Measurements from ENCODE around the gene MYO5A.
"Not testable (repeated sequence)": the region's sequence is repeated elsewhere in the genome, so short reads cannot be mapped to it uniquely, and the experiment has no call there.

The MYO5A gene

DNA sequence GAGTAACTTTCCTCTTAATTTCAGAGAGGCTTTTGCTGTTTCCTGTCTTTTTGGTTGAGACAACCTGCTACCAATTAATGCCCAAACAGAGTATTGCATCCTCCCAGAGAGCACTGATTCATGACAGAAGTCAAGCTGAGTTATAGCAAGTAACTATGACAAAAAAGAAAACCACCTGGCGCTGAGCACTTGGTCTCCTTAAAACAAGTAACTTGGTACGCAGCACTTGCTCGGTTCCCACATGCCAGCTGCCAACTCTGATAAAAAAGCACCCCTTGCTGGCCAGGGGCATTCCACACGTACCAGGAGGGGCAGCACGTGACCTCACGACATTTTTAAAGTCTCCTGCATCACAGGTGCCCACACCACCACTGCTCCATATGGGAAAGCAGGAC lies 219.5 kb downstream of the MYO5A start:
- no peak for DNase-seq

DNA sequence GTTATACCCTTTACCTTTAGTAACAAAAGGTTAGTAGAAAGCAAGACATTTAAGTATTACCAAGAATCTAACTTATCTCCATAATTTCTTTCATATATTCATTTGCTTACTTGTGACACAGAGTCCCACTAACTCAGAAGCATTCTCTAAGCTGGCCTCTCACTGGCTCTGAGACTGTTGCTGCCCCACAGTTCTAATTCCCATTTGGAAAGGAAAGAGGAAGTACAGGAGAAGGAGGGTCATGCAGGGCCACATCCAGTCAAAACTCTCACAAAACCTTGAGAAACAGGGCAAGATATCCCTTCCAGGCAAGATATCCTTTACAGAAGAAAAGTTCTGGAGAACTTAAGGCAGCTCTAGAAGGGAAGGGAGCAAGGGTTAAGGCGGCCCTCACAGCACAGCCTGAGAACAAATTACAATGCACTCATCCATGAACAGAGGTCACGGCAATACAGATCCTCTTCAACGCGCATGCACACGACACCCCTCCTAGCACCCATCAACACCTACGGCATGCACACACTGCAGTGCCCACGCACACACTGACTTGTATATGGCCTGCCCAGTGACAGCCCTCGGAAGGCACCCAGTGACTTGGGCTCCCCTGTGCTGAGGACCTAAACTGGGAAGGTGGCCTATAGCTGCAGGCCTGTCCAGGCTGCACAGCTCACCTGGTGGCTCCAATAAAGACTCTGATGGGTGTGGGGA lies 220.1 kb downstream of the MYO5A start:
- DNase-seq, result no peak

DNA sequence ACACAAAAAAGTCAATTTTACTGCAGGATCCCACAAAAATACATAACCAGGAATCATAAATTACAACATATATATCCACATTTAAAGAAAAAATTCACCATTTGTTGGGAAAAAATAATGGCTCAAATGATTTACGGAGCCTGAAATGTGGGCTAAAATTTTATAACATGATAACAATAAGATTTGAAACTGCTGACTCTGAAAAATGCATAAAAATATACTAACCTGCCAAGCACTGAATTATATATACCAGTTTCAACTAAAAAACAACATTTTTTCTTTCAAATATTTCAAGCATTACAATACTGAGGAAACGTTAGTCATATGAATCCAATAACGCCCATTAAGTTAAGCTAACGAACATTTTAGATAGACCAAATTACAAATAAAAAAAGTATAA lies 220.8 kb downstream of the MYO5A start:
- no peak for DNase-seq

DNA sequence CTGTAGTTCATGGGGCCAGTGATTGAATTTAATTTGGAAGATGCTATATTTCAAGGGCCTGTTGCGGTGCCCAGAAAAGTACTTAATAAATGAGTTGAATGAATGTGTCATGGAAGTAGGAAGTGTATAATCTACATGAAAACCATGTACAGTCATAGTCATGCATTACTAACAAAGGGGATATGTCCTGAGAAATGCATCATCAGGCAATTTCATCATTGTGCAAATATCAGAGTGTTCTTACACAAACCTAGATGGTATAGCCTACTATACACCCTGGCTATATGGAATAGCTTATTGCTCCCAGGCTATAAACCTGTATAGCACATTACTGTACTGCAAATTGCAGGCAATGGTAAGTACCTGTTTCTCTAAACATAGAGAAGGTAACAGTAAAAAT lies 222.4 kb downstream of the MYO5A start:
- no peak for DNase-seq

DNA sequence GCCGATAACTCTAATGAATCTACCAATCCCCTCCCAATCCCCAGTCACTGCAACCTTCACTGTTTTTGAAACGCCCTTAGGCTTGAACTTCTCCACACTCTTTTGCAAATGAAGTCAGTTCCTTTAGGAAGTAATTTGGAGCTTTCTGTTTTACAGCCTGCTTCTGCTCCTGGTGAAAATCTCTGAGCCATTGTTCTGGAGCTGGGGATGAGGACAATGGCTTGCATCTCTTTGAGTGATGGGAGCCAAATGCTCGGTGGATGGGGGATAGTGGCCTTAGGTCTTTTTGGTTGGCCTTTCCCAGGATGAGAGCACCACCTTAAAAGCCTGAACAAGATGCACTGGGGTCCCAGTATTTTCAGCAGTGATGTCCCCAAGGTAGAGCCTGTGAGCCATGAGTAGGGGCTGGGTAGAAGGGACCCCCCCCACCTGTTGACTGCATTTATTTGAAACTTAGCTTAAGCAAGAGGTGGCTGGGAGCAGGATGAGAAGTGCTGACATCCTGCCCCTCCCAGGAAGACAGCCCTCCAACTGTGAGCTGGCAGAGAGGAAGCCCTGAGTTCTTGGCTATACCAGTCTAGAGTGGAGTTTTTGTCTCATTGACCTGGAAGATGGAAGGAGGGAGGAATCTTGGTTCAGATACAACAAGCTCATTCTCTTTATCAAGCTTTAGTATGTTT lies 225.4 kb downstream of the MYO5A start:
- DNase-seq, result no peak

DNA sequence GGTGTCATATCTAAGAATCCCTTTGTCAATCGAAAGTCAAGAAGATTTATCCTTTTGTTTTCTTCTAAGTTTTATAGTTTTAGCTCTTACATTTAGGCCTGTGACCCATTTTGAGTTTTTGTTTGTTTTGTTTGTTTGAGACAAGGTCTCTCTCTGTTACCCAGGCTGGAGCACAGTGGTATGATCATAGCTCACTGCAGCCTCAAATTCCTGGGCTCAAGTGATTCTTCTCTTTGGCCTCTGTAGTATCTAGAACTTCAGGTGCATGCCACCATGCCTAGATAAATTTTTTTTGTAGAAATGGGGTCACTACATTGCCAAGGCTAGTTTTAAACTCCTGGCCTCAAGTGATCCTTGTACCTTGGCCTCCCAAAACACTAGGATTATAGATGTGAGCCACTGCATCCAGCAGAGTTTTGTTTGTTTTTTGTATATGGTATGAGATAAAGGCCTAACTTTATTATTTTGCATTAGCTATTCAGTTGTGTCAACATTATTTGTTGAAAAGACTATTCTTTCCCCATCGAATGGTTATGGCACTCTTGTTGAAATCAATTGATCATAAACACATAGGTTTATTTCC lies 227.3 kb downstream of the MYO5A start:
- no peak for DNase-seq

DNA sequence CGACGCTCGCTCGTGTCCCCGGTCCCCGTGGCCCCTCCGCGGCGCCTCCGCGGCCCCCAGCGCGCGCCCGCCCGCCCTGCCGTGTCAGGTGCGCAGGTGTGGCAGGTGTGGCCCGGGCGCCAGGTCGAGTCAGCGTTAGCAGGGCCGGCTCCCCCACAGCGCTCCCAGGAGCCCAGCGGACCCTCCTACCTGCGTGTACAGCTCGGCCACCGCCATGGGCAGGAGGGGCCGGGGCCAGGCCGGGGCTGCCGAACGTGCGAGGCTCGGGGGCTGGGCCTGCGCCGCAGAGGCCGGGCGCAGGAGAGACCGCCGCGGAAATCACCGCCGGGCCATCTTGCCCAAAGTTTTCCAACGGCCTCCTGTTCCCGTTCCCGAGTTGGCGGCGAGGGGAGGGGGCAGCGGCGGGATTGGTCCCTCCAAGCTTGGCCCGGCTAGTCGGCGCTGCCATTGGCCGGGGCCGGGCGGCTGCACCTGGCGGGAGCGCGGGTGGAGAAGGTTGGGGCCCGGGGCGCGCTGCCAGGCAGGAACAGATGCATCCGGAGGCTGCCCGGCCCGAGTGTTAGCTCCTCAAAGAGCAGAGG lies 233.2 kb downstream of the MYO5A start, which contains the start of gene MYO5C:
Gene MYO5C (minus strand): TSS at position 384 of the 581 bp plus-strand sequence. CDS start 168 bp downstream, at position 216.
- peak; percentile 34 for DNase-seq

DNA sequence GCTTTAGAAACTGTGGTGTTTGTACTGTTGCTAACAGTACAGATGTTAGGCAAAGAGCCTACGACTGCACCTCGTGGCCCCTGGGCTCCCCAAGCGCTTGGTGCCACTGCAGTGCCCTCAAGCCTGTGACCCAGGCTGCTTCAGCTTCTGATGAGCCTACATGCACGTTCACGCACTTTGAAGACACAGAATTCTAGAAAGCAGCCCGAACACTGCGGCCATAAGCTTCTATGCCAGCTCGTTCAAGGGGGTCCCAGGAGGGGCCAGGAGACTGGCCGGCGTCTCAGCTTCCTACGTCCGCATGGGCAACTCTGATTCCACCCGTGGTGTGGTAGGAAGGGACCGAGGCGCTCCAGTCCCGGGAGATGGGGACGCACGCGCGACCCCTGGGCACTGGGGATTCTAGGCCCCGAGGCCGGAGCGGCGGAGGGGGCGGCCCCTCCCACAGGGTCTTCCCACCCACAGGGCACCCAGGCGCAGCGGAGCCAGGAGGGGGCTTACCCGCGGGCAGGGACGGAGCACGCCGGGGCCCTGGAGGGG lies 233.7 kb downstream of the MYO5A start:
- DNase-seq, result no peak

DNA sequence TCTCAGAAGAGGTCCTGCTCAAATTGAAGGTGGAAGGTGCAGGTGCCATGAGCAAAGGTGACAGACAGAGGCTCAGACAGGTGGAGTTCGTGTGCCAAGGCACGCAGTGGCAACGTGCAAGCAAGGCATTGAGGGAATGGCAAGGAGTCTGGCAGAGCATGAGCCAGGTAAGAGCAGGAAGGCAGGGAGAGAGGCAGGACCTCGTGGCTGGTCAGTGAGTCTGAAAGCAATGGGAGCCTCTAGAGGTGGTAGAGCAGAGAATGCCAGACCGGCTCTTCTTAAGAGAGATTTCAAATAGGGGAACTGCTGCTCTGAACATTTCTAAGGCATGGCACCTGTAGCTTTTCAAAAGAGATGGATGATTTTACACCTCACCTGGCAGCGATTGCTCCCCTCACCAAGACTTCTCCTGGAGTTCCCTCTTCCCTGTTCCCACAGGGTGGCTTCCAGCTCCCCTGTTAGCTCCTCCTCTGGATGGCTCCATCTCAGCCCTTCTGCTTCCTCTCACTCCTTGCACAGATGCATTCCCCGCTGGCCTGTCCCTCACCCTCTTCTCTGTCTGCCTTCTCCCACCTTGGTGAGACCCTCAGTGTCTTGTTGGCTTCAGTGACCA lies 235.8 kb downstream of the MYO5A start:
- no peak for DNase-seq

DNA sequence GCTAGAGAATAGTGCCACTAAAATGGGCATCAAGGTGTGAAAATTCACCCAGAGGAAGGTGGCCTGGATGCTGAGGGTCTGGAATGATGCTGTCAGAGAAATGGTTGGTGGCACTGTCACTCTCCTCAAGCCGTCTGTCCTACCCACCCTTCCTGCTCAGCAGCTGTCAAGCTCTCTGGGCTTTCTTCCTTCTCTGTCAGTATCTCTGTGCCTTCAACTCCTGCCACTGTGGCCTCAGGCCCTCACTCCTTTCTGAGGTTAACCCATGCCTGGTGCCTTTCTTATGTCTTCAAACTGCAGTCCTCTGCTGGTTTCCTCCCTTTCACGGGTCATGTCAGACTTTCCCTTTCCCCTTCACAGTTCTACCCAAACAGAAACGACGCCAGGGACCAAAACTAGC lies 237.5 kb downstream of the MYO5A start:
- no peak for DNase-seq

DNA sequence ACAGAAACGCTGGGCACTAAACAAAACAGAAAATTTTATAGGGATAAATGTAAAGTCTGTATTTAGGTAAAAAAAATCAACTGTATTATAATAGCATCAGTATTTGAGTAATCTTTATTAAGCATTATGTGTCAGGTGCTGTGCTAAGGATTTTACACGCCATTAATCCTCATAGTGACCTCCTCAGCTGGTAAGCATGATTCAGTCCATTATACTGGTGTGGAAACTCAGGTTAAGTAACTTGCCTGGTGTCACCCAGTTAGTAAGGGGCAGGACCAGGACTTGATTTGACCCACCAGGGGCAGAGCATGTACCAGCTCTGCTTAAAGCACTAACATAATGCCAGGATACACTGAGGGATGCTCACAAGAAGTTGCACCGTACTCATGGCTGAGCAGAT lies 237.9 kb downstream of the MYO5A start:
- no peak for DNase-seq

DNA sequence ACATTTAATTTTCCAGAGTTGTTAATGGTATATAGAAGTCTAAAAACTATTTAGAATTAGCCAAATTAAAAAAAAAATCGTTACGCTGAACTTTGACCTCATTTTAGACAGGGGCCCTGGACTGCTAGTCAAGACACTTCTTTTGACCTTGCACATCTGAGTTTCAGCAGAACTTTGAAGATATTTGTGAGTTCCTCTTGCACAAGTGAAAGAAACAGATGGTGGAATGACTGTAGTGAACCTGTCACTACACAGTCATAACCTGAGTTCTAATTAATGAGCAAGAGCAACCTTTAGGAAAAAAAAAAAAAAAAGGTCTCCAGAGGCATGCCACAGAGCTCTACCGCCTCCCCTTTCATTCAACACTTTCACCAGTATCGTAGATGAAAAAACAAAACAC lies 238.4 kb downstream of the MYO5A start:
- DNase-seq, result no peak

DNA sequence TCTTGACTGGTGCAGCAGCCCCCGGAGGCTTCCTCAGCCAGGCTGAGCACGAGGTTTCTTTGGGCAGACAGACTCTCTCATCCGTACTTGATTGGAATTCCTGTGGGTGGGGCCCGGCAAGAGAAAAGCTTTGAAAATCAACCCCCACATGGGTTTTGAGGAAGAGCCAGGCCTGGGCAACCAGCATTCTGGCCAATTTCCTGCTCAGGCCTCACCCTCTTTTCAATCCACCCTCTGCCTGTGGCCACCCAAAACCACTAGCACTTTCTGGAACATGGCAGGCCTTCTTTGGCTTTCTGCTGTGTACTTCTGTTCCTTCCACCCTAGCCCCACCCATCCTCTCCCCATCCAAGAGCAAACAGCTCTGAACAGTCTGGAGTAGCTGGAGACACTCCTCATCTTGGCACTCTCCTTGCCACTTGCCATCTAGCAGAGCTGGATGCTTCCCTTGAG lies 239.0 kb downstream of the MYO5A start:
- no peak for DNase-seq

DNA sequence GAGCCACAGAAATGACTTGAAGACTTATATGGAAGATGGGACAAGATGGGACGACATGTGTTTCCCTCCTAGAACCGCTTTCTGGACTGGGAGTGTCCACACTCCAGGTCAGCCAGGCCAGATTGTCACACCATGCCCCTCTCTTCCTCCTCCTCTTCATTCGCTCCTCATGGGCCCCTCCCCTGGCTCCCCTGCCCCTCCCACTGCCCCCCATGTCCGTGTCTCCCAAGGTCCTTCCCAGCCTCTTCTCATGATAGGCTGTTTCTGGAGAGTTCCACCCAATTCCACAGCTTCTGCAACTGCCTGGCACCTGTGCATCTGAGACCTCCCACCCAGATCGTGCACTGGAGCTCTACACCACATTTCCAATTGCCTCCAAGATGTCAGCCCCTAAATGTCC lies 239.7 kb downstream of the MYO5A start:
- no peak for DNase-seq

DNA sequence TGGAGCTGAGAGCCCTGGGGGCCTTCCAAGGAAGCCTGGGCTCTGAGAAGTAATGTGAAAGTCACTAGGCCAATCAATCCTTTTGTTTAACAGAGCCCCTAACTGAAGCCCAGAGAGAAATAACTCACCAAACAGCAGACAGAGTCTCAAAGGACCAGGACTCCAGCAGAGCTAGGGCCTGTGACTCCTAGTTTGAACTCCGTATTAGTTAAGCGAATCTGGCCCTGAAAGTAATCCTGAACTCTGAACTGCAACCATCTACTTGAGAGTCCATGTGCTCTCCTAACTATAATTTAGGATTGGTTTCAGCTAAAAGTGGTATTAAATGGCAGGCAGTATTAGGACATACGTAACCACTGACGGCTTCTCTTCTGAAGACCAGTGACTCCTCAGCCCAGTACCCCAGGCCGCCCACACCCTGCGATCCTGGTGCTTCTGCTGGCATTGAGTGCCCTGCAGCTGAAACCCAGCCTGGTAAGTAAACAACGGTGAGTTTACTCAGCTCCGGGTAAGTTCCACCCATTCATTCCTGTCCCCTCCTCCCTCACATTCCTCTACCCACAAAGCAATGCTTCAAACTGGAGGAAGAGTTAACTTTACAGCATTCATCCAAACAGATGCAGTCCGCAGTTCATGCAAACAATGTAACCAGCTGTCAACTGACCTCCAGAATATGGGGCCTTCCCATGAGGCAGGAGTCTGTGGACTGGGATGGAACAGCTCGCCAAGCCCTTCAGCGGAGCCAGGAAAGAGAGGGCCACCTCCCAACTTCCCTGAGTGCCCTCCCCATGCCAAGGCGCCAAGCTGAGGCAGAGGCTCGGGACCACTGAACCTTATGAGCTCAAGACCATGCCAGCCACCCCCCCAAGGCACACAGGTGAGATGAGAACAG lies 240.4 kb downstream of the MYO5A start:
- DNase-seq, result no peak

DNA sequence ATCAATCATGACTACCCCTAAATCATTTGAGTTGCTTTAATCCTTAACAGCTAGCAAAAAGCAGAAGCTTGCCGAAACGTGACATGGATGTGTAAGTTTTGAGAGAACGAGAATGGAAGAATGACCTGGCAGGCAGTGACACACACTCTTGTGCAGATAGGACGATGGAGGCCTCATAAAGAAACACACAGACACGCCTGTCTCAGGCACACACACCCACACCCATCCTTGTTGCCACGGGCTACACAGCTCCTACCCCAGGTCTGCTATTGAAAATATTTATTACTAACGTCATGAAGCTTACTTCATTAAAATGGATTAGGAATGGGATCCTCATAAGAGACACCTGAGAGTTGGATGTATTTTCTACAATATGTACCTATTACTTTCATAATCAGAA lies 241.6 kb downstream of the MYO5A start:
- no peak for DNase-seq

DNA sequence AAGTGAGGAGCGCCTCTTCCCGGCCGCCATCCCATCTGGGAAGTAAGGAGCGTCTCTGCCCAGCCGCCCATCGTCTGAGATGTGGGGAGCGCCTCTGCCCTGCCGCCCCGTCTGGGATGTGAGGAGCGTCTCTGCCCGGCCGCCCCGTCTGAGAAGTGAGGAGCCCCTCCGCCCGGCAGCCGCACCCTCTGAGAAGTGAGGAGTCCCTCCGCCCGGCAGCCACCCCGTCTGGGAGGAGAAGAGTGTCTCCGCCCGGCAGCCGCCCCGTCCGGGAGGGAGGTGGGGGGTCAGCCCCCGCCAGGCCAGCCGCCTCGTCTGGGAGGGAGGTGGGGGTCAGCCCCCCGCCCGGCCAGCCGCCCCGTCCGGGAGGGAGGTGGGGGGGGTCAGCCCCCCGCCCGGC lies 242.7 kb downstream of the MYO5A start:
- DNase-seq, result not testable (repeated sequence)

DNA sequence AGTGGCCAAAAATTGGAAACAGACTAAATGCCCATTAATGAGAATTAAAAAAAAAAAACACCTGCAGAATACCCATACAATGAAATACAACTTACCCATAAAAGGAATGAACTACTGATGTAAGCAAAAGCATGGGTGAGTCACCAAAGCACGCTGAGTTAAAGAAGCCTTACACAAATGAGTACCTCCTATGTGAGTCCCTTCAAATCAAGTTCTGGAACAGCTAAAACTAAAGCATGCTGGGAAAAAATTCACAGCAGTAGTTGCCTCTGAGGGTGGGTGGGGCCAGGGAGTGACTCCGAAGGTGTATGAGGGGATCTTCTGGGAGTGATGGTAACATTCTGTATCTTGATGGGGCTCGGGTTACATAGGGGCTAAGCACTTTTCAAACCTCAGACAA lies 244.5 kb downstream of the MYO5A start:
- DNase-seq, result no peak

DNA sequence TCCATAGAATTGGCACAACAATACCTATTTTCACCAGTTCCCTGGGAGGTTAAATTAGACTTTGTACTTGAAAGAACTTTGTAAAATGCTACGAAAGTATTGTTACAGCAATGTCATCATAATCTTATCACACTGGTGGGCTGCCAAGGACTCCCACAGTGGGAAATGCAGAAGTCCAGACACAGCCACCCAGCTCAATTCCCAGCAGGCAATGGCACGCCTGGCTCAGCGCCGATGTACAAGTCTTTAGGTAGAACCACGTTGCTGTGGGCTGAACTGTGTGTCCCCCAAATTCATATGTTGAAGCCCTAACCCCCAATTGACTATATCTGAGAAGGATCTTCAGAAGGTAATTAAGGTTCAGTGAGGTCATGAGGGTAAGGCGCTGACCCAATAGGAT lies 245.4 kb downstream of the MYO5A start:
- no peak for DNase-seq

DNA sequence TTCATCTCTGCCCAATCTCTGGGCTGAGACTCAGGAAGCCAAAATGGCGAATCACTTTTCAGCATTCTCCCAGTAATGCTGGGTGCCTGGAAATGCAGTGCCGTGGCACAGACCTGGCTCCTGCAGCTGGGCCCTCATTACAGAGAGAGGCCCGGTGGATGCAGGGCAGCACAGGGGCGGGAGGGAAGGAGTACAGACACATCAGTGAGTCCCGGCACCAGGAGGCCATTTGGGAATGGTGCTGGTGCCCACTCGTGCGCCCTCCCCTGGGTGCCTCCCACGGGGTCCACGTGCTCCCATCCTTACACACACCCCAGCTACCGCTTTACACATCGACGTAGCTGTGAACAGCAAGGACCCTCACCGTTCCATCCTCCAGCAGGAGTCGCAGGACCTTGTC lies 246.3 kb downstream of the MYO5A start:
- no peak for DNase-seq

DNA sequence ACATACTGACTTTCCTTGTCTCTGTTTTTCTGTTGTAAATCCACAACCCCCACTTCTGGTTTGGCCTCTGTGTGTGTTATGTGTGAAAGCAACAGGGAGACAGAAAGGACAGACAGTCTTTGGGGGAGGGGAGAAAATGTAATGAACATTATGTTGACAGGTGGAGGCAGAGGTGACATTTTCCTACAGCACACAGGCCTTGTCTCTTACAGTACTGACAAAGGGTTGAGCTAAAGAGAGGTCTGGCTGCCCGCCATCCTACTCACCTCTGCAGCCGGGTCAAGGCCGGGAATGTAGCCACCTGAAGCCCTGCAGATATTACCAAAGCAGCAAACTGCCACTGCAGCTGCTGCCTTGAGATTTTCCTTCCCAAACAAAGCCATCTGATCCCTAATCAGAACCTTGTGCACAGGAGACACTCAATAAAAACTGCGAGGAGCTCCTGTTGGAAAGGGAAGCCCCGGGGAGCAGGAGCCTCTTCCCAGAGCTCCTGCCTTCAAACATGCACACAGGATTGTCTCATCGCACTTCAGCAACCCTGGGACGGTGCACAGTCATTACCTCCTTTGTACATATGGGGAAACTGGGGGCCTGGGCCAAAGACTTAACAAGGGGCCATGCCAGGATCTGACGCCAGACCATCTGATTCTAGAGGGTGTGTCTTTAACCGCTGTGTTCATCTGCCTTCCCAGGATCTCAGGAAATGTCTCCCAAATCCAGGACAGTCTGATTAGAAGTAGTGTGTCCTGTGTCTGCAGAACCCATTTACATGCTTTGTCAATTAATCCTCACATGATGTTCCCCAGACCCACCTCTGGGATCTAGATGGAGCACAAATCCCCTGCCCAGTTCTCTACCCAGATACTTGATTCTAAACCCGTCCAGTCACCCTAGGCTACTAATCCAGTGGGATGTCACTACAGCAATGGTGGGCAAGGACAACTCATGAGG lies 247.3 kb downstream of the MYO5A start:
- no peak for DNase-seq

Data from NCI-H1694 treated with DMSO at 0.1 percent for 48 hours (cell line).